Medulla oblongata (tissue), 1 donor: Measurements from ENCODE around the gene ADK.
"Not testable (repeated sequence)": the region's sequence is repeated elsewhere in the genome, so short reads cannot be mapped to it uniquely, and the experiment has no call there.

Source experiments
- DNase-seq: peaks from one replicate; pipeline ENCODE4 v3.0.0-alpha.2; 2015; ENCODE audit errors: extremely low spot score

ADK gene

DNA sequence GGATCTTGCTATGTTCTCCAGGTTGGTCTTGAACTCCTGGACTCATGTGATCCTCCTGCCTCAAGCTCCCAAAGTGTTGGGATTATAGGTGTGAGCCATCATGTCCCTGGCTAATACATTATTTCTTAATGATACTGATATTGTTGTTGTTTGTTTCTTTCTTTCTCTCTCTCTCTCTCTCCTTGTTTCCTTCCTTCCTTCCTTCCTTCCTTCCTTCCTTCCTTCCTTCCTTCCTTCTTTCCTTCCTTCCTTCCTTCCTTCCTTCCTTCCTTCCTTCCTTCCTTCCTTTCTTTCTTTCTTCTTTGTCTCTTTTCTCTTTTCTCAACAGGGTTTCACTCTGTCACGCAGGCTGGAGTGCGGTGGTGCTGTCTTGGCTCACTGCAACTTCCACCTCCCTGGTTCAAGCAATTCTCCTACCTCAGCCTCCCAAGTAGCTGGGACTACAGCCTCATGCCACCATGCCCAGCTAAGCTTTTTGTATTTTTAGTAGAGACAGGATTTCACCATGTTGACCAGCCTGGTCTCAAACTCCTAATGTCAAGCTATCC, 149.1 kb downstream of the ADK start:
- DNase-seq, result not testable (repeated sequence)

DNA sequence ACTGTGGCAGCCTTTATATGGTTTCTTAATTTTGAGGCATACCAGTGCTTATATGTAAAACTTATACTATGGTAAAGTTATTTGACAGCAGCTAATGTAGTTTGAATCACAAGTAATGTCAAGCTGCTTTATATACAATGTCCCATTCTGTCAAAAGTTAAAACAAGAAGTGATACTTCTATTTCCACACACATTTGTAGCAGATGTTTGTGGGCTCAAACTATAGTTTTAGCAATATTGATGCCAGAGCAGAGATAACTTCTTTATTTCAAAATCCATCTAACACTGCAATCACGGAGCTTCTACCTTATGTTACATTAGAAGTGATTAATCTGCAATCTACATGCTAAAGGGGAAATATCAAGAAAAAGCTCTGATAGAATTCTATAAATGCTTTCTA, 149.6 kb downstream of the ADK start:
- no peak for DNase-seq

DNA sequence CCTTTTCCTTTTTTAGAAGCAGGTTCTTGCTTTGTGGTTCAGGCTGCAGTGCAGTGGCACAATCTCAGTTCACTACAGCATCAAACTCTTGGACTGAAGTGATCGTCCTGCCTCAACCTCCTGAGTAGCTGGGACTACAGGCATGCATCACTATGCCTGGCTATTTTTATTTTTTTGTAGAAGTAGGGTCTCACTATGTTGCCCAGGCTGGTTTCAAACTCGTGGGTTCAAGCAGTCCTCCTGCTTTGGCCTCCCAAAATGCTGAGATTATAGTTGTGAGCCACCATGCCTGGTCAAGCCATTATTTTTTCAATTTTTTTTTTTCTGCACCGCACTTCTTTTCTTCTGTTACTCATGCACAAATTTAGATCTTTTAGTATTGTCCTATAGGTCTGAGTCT, 154.7 kb downstream of the ADK start:
- no peak for DNase-seq

DNA sequence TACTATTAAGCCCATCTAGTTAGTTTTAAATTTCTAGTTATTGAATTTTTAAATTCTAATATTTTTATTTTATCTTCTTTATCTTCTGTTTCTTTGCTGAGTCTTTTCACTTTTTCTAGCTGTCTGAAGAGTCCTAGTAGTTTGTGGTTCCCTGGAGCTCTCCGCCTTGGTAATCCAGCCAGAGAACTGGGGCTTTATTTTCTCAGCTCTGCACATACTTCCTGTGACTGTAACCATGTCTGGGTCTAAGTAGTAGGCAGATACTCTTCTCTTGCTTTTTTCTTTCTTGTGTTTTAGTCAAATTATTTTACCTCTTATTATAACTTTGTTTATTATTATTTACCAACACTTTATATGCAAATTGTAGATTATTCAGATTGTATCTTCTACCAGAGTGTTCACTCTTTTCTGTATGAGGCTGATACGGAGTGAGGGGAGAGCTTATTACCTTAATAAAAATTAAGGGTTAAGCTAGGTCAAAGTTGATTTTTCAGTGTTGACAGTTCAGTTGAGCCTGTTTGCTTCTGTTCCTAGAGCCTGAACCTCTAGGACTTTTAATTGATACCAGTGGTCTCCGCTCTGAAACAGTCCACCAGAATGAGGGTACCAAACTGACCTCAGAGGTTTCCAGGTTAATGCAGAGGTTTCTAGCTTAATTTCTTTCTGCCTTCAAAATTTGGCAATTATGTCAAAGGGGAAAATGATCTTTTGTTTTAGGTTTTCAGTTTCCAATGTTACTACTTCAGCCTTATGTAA, 155.4 kb downstream of the ADK start:
- no peak for DNase-seq

DNA sequence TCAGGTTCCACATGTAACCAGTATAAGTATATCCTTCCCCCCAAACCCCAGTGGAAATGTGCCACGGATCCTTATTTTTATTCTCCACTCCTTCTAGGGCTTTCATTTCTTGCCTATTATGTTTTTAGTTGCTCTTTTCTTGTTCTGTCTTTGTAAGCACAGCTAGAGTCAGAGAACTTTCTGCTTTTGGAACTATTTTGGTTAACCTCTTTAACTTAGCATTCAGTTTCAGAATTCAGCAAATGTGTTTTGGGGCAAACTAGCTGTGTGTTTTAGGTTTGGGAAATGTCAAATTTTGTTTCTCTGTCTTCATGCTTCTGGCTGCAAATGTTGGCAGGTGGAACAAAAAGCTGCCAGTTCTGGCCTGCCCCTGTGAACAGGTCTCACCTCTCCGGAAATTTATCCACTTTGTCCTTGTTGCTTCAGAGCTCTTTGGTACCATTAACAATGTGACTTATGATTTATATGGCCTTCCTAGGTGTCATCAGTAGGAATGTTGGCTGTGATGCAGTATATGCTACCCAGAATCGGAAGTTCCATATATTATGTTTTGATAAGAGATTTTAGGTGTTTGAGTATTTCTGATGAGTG, 156.1 kb downstream of the ADK start:
- no peak for DNase-seq

DNA sequence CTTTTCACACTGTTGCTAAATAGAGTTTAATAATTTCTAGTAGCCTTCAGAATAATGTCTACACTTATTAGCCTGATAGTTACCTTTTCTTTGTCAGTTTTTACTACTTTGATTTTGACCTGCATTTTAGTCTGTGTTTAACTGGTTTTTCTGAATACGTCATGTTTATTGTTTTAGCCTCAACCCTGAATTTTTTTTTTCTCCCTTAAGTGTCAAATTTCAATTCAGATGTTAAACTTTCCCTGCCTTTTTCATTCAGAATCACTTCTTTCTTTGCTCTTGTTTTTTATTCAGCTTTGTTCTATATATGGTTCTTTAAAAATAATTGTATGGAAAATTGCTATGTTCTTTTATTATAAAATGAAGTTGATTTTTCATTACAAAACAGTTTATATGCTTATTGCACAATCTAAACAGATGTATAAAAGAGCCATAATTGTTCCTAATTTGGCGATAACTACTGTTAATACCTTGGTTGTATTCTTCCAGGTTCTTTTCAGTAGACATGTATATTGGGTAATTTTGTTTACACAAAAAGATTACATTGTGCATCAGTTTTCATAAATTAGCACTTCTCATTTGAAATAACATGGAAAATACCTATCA, 159.7 kb downstream of the ADK start:
- no peak for DNase-seq

DNA sequence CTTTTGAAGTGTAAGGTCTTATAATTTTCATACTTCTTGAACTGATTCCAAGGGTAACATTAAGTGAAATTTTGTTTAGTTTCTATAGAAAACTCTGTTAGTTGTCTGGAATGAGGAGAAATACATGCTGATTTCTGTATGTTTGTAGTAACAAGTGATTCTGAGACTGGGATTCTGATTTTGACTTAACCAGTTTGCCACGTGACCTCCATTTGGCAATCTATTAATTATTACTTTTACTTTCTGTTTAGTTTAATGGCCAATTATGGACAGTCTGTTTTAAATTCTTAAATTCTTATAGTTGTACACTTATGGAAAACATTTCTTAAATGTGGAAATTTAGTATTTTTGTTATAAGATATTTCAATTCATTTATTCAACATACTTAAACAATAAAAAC, 163.1 kb downstream of the ADK start:
- DNase-seq, result no peak

DNA sequence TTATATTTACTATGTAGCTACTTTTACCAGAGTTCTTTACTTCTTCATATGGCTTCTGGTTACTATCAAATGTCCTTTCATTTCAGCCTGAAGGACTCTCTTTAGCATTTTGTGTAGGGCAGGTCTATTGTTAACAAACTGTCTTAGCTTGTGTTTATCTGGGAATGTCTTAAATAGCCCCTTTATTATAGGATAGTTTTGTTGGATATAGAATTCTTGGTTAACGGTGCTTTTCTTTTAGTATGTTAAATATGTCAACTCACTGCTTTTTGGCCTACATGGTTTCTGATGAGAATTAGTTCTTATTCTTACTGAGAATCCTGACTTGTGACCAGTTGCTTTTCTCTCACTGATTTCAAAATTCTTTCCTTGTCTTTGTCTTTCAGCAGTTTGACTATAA, 169.0 kb downstream of the ADK start:
- no peak for DNase-seq

DNA sequence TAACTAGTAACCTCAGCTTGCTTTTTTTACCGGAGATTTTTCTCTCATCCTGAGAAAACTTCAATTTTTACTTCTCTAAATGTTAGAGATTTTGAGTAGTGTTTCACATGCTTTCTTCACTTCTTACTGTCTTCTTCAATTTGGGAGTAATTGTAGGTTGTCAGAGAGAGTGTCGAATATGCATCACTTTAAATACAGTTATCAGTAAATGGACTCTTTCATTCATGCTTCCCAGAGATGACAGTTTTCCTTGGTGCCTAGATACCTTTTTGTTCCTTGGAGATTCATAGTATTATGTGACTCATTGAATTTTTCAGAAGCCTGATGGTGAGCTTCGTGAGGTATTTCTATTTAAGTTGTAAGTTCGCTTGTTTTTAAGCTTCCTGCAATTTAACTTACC, 169.7 kb downstream of the ADK start:
- DNase-seq, result no peak

DNA sequence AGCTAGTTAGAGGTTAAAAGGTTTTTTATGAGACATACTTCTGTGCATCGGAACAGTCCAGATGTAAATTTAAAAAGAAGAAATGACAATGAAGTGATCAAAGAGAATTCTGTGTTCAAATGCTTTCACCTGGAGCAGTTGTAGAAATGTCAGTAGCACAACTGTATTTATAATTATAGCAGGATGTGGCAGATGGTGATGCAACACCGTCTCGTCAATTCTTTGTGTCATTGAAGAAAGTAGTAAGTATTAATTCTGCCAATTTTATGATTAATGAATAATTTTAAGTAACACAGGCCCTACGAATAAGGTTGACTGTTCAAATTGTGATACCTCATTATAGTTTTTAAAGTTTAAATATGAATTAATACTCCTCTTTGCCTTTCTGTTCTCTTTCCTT, 171.1 kb downstream of the ADK start:
- DNase-seq, result no peak

DNA sequence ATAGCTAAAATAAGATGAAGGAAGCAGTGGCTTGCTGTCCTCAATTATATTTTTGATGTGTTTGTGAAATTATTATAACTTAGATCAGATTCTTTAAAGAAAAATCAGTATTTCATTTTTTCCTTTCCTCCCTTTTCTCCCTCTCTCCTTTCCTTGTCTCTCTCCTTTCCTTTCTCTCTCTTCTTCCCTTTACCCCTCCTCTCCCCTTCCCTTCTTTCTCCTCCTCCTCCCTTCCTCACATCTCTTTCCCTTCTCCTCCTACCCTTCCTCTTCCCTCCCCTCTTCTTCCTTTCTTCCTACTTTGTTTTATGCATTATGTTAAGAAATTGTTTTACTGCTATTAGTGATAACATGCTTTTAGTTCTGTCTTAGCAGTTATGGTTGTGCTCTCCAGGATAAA, 171.5 kb downstream of the ADK start:
- DNase-seq, result no peak

DNA sequence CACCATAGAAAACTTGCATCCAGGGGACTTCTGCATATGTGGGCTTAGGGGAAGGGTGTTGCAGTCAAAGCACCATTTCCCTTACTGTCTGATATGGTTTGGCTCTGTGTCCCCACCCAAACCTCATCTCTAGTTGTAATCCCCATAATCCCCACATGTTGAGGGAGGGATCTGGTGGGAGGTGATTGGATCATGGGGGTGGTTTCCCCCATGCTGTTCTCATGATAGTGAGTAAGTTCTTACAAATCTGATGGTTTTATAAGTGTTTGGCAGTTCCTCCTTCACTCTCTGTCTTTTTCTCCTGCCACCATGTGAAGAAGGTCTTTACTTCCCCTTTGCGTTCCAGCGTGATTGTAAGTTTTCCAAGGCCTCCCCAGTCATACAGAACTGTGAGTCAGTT, 177.4 kb downstream of the ADK start:
- DNase-seq, result peak; percentile 12

DNA sequence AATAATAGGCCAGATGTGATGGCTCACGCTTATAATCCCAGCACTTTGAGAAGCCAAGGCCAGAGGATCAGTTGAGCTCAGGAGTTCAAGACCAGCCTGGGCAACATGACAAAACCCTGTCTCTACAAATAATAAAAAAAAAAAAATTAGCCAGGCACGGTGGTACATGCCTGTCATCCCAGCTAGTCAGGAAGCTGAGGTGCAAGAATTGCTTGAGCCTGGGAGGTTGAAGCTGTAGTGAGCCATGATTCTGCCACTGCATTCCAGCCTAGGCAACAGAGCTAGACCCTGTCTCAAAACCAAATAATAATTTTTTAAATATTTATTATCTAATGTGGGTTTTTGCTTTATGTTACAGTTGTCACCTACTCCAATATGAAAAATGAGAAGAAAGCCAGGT, 178.9 kb downstream of the ADK start:
- no peak for DNase-seq

DNA sequence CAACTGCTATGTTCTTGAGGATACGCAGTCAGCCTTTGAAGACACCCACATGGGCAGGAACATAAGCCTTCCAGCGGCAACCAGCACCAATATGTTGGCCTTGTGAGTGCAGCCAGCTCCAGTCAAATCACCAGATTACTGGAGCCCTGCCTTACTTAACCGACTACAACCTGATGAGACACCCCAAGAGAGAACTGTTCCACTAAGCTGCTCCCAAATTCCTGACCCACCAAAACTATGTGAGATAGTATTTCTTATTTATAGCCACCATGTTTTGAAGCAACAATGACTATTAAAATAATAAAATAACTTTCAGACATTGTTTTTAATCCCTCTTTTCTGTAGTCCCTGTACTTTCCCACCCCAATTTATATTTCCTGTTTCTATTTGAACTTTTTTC, 179.6 kb downstream of the ADK start:
- DNase-seq, result no peak

DNA sequence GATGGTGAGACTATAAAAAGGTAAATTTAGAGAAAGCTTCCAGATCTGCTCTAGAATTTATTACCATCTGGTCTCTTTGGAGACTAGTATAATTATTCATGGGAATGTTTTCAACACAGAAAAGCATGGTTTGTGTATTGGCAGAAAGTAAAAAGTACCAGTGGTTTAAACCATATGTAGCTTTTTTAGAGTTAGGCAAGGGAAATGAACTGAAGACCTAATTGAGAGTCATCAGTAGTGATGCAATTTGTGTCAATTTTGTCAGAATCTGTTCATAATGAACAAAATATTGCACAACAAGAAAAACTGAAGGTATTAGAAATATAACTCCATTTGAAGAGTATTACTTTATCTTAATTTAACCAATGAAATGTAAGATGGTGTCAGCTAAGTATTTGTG, 181.4 kb downstream of the ADK start:
- no peak for DNase-seq

DNA sequence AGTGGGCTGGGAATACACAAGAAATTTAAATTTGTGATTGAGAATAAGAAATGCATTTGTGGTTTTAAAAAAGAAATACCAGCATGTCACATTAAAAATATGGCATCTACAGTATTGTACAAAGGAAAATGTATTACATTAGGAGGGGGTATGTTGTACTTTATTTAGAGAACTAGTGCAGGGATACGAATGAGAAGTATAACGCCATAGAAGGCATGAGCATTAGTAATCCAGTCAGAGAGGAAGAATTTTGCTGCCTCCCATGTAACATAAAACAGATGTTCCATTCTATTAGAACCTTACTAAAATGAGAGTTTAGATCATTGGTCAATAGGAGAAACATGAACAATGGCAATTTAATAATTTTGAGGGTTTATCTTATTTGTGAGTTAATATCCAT, 182.2 kb downstream of the ADK start:
- DNase-seq, result no peak

DNA sequence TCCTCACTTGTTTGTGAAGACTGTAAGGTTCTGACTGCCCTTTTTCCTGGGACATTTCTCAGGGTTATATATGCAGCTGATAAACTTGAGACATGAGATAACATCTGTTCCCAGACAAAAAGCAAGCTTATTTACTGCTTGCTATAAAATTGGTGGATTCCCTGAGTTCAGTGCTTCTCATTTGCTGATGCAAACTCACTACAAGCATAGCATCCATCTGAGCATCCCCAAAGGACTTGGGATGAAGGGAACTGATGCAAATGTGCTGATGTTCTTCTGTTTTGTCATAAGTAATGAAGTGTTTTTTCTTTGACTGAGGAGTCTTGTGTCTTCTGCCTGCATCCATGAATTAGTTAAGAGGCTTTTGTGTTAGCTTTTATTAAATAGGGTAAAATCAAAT, 183.2 kb downstream of the ADK start:
- no peak for DNase-seq

DNA sequence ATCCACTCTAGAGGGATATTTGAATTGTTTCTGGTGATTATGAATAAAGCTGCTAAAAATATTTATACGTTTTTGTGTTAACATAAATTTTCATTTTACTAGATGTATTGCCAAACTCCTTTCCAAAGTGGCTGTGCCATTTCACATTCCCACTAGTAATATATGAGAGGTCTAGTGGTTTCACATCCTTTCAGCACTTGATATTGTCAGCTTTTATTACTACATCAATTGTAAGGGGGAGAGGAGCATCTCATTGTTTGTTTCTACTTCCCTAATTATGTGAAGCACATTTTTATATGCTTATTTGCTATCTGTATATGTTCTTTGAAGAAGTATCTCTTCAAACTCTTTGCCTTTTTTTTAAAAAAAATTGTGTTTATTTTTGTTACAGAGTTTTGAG, 184.5 kb downstream of the ADK start:
- no peak for DNase-seq

DNA sequence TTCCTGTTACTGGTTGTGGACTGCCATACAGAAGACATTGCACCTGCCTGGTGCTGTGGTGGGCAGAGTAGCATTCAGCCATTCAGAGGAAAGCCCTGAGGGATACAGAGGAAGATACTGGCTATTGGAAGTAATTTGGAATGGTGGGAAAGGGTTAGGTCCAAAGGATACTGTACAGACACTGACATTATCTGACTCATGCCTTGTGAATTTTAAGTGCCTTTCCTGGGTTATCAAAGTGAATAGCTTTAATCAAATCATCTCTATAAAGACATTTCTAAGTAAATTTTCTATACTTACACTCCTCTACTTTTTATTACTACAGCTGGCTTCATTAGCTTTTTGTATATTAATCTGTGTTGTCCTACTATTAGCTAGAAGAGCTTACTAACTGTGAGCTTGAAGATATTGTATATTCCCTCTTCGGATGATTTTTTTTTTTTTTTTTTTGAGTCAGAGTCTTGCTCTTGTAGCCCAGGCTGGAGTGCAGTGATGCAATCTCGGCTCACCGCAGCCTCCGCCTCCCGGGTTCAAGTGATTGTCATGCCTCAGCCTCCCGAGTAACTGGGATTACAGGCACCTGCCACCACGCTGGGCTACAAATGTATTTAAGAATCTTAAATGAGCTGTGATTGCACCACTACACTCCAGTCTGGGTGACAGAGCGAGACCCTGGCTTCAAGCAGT, 186.5 kb downstream of the ADK start:
- DNase-seq, result no peak

DNA sequence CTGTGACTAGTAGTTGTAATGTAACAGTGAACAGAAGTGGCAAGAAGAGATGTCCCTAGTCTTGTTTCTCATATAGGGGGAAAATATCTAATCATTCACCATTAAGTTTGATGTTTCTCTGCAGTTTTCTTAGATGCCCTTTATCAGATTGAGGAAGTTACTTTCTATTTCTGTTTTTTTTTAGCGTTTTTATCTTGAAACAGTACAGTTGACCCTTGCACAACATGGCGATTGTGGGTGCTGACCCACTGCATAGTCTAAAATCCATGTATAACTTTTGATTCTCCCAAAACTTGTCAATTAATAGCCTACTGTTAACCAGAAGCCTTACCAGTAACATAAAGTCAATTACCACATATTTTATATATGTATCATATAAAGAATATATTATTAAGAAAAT, 192.0 kb downstream of the ADK start:
- no peak for DNase-seq

DNA sequence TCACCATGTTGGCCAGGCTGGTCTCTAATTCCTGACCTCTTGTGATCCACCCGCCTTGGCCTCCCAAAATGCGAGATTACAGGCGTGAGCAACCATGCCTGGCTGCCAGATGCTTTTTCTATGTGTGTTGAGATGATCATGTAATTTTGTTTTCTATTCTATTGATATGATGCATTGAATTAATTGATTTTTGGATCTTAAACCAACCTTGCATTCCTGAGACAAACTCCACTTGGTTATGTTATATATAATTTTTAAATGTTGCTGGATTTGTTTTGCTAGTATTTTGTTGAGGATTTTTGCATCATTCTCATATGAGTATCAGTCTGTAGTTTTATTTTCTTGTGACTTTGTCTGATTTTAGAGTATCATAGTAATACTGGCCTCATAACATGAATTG, 192.8 kb downstream of the ADK start:
- DNase-seq, result no peak

DNA sequence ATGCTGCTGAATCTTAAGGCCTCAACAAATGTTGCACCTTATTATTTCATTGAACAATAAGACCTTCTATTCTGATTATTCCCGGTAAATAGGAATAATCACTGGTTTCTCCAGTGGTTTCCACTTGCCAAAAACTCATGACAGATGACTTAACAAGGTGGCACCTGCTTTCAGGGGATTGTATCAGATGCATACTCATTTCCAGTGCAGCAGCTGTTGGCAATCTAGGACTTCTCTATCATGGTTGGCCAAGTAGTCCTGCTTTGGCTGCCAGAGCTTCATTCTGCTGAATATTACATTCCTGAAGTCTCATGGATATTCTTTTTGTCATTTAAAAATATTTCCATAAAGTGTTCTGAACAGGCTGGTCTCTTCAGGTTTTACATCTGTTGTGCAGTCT, 193.3 kb downstream of the ADK start:
- DNase-seq, result no peak

DNA sequence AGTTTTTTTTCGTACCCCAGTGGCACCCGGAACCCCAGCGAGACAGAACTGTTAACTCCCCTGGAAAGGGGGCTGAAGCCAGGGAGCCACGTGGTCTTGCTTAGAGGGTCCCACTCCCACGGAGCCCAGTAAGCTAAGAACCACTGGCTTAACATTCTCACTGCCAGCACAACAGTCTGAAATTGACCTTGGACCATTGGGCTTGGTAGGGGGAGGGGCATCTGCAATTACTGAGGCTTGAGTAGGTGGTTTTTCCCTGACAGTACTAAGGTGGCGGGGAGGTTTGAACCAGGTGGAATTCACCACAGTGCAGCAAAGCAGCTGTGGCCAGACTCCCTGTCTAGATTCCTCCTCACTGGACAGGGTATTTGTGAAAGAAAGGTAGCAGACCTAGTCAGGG, 196.5 kb downstream of the ADK start:
- no peak for DNase-seq
